HG03045 (cell line): Measurements from ENCODE around the gene CDYL.

Experiments used
- ATAC-seq: cut with Tn5 transposase; IDR thresholded peaks from one replicate; pipeline ENCODE4 v1.9.1; 2021; ENCODE audit warnings: mild to moderate bottlenecking, moderate library complexity; ENCODE audit not compliant: unreplicated experiment

The CDYL gene

DNA sequence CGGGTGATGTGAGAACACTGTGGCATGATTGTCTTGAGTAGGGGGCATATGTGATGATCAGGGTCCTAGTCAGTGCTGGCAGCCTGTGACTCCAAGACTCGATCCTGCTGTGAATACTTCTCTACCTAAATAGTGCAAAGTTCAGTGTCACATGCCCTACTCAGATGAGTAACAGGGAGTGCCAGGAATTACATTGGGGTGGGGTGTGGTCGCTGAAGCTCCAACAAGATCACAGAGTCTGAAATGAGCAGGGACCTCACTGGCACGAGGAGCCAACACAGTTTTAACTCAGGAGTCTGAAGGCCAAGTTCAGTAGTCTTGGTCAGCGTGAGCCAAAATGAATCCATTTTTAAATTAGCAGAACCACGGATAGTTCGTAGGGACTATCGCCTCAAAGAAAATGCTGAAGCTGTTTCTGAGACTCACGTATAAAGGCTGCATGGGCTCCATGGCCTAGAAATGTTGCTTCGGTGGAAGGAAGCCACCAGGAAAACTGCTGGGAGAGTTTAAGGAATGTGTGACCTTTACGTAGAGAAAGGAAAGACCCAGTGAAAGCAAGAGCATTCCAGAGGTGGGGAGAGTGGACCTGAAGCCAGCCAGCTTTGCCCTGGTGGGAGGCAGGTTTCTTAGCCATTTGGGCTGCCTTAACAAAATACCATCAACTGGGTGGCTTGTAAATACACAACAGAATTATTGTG, 155.5 kb downstream of the CDYL start:
- ATAC-seq = no peak

- no peak for ATAC-seq
Observed at GRCh38 chr6:4932228-4932903, 156.2 kb downstream of the CDYL start.

- no peak for ATAC-seq
Observed at GRCh38 chr6:4935486-4935885, 159.3 kb downstream of the CDYL start.

DNA sequence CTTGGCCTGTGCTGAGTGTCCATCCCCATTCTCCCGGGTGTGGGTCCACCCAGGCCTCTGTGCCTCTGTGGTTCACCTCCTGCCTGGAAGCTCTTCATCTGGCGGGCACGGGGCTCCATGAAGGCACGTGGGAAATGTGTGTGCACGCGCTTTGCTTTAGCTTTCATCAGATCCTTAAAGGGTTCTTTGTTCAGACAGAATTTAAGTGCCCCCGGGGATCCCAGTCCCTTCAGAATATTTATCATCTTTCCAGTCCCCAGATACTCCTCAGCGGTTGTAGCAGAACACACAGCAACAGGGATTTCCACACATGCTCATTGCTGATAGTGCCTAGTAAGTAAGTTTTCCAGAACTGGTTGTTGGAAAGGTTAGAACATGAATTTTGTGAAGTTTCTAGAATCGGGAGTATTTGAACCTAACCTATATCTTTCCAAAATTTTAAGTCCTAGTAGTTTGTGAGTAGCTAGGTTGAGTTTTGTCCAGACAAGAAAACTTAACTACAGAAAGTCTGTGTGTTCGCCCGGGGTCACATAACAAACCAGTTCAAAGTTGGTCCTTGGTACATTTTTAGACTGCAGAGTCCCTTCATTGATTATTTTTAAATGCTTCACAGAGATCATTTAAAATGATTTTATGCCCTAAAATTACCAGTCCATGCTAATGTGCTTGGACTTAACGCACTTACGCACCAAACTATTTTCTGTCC, 159.9 kb downstream of the CDYL start:
- no peak for ATAC-seq

DNA sequence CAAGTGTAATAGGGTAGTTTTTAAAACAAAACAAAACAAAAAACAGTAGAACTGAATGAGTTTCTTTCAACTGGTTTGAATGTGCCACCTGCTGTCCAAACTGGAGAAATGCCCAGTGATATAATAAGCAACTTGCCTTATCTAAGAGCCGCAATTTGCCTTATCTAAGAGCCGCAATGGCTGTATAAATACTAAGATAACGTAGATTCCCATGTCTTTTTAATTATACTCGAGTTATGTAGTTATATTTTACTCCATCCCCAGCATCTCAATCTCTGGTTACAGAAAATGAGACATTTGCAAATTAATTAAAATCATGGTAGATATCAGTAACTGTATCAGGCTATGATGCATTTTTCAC, 160.5 kb downstream of the CDYL start:
- ATAC-seq = no peak

- no peak for ATAC-seq
Observed at GRCh38 chr6:4937414-4937813, 161.2 kb downstream of the CDYL start.

- no peak for ATAC-seq
Observed at GRCh38 chr6:4939241-4939640, 163.0 kb downstream of the CDYL start.

DNA sequence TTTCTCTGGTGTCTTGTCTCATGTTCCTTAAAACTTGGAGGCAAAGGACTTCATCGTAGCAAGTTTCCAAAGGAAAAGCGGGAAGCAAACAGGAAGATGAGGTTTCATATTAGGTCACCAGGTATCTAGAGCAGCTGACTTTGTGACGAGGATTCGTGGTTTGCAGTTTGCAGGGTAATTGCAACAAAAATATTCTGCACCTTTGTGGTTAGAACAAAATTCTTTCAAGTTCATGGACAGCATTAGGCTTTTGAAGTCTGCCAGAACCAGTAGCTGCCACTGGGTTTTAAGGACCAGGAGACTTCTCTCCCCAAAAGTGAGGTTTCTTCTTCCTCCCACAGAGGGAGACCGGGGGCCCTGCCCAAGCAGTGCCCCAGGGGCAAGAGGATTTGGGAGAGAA, 164.2 kb downstream of the CDYL start:
- ATAC-seq = no peak

- ATAC-seq = peak; percentile 41
Observed at GRCh38 chr6:4941782-4942672, 165.8 kb downstream of the CDYL start.

GRCh38 chr6:4942673-4943009, 166.4 kb downstream of the CDYL start:
- no peak for ATAC-seq

GRCh38 chr6:4943716-4944115, 167.5 kb downstream of the CDYL start:
- ATAC-seq = no peak

DNA sequence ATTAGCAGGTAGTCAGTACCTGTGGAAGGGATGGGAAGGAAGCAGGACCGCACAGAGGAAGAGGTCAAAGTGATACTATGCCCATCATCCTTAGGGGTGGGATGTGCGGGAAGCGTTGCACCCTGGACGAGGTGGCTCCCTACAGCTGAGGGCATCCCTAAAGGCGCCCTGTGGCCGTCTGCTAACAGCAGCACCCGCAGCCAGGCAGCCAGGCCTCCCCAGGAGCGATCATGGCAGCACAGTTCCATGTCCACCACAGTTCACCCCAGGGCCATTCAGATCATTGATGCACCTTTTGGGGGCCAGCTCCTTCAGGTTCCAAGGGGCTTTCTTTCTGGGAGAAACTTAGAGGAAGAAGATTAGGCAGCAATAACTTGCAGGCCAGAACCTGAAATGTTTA, 168.1 kb downstream of the CDYL start:
- no peak for ATAC-seq

DNA sequence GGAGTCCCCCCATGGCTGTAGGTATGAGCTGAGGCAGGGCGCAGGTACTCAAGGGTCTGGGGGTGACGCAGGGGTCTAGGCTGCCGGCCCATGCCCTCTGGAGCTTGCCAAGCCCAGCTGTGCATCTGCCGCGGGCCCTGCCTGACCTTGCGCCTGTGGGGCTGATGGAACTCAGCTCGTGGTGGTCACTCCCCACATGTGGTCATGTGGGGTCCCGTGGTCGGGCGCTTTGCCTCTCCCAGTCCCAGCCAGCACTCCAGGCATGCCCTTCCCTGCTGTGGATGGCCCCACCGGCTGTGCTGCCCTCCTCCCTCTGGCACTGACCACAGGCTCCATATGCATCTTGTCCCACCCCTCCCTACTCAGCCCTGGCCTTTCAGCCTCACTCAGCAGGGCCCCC, 170.3 kb downstream of the CDYL start:
- ATAC-seq = no peak

DNA sequence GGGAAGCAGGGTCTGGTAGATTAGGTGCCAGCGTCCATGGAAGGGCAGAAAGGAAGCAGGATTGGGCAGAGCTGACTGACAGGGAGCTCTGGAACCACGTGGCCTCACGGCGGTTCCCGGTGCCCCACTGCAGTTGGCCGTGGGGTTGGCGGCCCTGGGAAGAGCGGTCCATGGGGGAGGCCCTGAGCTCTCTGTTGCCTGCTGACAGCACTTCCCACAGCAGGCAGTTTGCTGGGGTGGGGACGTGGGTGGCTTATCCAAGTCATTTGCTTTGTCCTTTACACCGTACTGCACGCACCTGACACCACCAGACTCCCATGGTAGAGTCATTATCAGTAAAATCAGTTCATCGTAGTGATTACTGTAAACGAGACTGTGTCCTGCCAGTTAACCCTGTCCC, 171.5 kb downstream of the CDYL start:
- ATAC-seq = no peak

DNA sequence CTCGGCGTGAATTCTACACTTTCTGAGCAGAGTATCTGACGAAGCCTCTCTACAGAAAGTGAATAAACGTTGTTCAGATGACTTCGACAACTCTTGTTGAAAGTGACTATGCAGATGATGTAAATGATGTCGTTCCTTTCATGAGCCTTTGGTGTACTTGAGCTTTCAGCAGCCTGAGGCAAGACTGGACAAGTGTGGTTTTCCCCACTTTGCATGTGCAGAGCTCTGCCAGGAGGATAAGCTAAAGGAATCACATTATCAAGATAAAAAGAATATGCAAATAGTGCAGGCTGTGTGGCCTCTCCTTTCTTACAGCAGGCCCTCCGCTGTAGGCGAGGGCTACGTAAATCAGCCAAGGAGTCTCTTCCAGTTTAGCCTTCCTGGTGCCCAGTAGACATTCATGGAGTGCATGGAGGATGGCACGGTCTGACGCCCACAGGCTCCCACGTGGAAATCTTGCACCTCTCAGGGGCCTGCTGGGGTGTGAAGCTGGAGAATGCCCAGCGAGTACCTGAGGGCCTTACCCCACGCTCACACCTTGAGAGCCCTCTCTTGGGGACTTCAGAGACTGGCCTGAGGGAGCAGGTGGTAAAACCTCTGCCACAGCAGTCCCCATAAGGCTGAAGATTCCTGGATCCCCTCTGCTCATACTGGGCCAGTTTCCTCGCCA, 172.7 kb downstream of the CDYL start:
- no peak for ATAC-seq

DNA sequence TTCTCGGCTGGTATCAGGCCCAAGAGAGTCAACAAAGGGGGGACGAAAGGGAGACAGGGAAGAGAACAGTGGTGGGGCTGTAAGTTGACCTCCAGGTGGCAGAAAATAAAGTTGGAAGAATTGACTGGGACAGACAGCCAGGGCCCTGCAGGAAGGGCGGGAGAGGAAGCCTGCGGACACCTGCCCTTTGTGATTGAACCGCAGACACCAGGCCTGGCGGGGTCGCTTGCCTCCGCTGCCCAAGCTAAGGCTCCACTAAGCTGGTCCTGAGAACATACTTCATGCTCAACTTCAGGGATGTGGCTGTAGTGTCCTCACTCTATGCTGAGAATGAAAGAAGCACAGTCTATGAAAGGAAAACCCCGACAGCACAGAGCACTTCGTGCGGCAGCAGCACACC, 173.9 kb downstream of the CDYL start:
- no peak for ATAC-seq

DNA sequence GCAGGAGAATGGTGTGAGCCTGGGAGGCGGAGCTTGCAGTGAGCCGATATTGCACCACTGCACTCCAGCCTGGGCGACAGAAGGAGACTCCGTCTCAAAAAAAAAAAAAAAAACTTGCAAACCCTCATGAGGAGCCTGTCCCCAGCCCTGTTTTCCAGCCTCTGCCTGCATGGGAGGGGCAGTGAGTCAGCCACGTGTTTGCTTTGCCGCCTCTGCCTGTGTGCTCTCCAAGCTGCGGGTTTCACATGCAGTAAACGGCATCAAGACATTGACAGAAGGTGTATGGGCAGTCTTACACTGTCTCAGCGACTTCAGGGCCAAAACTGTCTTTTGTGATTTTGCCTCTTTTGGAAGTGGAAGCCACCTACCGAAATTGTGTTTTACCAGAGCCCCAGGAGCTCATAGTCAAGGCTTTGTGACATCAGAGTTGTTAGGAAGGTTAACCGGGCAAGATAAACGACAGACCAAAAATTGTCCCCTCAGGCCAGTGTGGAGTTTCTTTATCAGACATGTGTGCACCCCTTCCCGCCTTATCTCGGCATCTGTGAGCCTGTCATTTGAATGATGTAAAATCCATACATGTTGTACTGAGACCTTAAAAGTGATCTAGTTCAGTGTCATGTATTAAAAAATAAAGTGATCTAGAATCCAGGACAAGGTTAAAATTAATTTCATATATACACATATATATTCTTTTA, 174.8 kb downstream of the CDYL start:
- ATAC-seq = no peak

DNA sequence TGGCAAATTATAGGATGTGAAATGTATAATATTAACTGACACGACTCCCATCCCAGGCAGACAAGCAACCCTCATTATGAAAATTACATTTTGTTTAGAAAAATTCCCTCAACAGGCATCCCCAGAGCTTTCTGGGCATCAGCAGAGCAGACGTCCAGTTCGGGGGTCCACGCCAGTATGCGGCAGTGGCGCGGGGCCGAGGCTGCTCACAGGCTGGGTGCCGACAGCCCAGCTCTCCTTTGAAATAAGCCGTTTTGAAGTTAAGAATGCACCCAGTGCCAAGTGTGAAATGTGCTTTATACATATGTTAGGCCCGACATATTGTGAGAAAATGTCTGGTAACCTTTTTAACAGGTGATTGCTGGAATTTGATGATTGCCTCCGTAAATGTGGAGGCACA, 177.2 kb downstream of the CDYL start:
- ATAC-seq = no peak

GRCh38 chr6:4956625-4957024, 180.4 kb downstream of the CDYL start:
- ATAC-seq = no peak

DNA sequence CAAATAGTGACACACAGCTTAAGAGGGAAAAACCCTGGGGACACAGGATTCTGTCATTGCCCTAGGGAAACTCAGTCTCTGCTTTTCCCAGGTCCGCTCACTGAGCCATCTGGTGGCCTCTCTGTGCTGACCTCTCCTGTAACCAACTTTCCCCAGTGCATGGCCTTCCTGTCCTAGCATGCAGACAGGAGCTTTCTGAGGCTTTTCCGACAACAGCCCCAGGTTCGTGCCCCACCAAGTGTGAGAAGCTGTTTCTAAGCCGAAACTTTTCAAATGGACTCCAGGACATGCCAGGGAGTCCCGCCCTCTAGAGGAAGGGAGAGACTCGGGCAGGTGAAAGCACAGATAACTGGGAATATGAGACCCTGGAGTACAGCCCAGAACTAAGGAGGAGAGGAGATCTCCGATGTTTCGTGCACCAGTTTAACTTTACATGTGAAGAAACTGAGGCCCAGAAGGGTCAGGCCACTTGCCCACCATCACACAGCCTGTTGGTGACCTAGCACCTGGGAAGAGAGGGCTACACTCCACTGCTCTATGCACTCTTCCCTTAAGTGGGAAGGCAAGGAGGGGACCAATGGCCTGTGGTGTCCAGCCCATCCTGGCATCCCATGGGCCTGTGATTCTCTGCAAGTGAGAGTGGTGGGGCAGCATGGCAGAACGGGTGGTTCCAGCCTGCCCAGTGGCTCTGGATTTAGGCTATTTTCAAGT, 181.5 kb downstream of the CDYL start:
- no peak for ATAC-seq
